Panc1 (cell line): ENCODE measurements around the gene HSPA5. TPM values are rescaled to one million over a fixed set of nuclear protein-coding genes. Genes with fewer than 3 reads are reported as not detected.
"Not testable (repeated sequence)": the region's sequence is repeated elsewhere in the genome, so short reads cannot be mapped to it uniquely, and the experiment has no call there.

Experiments
- ATAC-seq: fragments of 200-7000 bp; cut with Tn5 transposase; 2 replicates; pipeline ENCODE4 v1.9.1; 2020; ENCODE audit warnings: mild to moderate bottlenecking, moderate library complexity
- BruUV-seq: library from RNA; stranded (reverse); fragments of 400-500 nt; replicated peaks from 2 replicates; lab custom pipeline; 2021; lab: Mats Ljungman, UMichigan
- CTCF ChIA-PET: fragments of 300-600 bp; sonication (Branson Sonifier 250); formaldehyde crosslinking; loops from one replicate; lab custom pipeline; 2022; ENCODE audit warnings: antibody characterized with exemption; lab: Charles Lee
- POLR2A ChIA-PET: fragments of 300-600 bp; sonication (Branson Sonifier 250); formaldehyde crosslinking; loops from one replicate; lab custom pipeline; 2022; ENCODE audit warnings: antibody characterized with exemption; lab: Charles Lee
- DNase-seq: peaks from one replicate; pipeline ENCODE4 v3.0.0-alpha.2; 2010; ENCODE audit warnings: low read depth, low spot score
- H3K27ac ChIP-seq: 2 replicates; pipeline ENCODE4 v1.5.1; 2011; ENCODE audit warnings: mild to moderate bottlenecking, low read length, inconsistent platforms
- H3K27me3 ChIP-seq: fragments of 200-500 bp; sonication (Bioruptor generic); 2 replicates; pipeline ENCODE4 v1.6.0; 2014; ENCODE audit warnings: low read length, inconsistent platforms; ENCODE audit not compliant: control insufficient read depth, insufficient read depth
- H3K36me3 ChIP-seq: fragments of 200-500 bp; sonication (Bioruptor generic); 2 replicates; pipeline ENCODE4 v1.5.1; 2014; ENCODE audit warnings: inconsistent platforms, mild to moderate bottlenecking, low read length, moderate library complexity; ENCODE audit not compliant: control insufficient read depth, insufficient read depth
- H3K4me1 ChIP-seq: 2 replicates; pipeline ENCODE4 v1.5.1; 2011; ENCODE audit warnings: inconsistent platforms, mild to moderate bottlenecking, low read length, moderate library complexity; ENCODE audit not compliant: control insufficient read depth, insufficient read depth
- H3K4me3 ChIP-seq, 2 experiments: 2 replicates each; pipeline ENCODE4 v1.5.1; 2011 to 2012; ENCODE audit warnings: low read depth in 2 of 2, low read length in 2 of 2, mild to moderate bottlenecking in 2 of 2, inconsistent platforms in 1 of 2, moderate library complexity in 1 of 2
- H3K9me3 ChIP-seq: fragments of 200-500 bp; sonication (Bioruptor generic); 2 replicates; pipeline ENCODE4 v1.5.1; 2014; ENCODE audit warnings: low read depth, mild to moderate bottlenecking, inconsistent platforms, low read length, moderate library complexity; ENCODE audit not compliant: control insufficient read depth, insufficient read depth
- POLR2AphosphoS5 ChIP-seq: IDR thresholded peaks from 2 replicates; pipeline ENCODE4 v1.6.1; 2012; ENCODE audit warnings: mild to moderate bottlenecking, low read depth, low read length, moderate library complexity
- SIN3A ChIP-seq: IDR thresholded peaks from 2 replicates; pipeline ENCODE4 v1.6.1; 2012; ENCODE audit warnings: low read depth, mild to moderate bottlenecking, low read length, moderate library complexity, borderline replicate concordance; ENCODE audit not compliant: insufficient read depth
- TCF7L2 ChIP-seq: IDR thresholded peaks from 2 replicates; pipeline ENCODE4 v1.6.1; 2011; ENCODE audit warnings: mild to moderate bottlenecking, low read depth, low read length, inconsistent platforms
- in situ Hi-C: cut with HindIII; loops from 2 replicates; pipeline ENCODE4 v1.10.0; 2016; ENCODE audit warnings: low sequenced_read_pairs, low pct_unique_long_range_greater_than_20kb
- intact Hi-C: fragments of 100-400 bp; cut with micrococcal nuclease; formaldehyde crosslinking; loops from one replicate; pipeline ENCODE4 v1.10.0; 2022; ENCODE audit not compliant: unreplicated experiment
- total RNA-seq: library from RNA; stranded (reverse); gene quantifications from one replicate; pipeline ENCODE4 v1.2.1, GENCODE V29; 2021; ENCODE audit not compliant: unreplicated experiment
- TF ChIP-seq, protein P1 (sequence below): fragments of 450-650 bp; IDR thresholded peaks from 2 replicates; pipeline ENCODE4 v1.5.1; 2017; ENCODE audit warnings: mild to moderate bottlenecking
- TF ChIP-seq, protein P2 (sequence below), 2 experiments: IDR thresholded peaks; 2 replicates each; pipeline ENCODE4 v1.6.1; 2011 to 2012; ENCODE audit warnings: low read depth in 2 of 2, control low read depth in 1 of 2, low read length in 1 of 2, mild to moderate bottlenecking in 1 of 2, moderate library complexity in 1 of 2; ENCODE audit not compliant: insufficient read depth in 1 of 2

Gene HSPA5
- total RNA-seq, 1 experiment from 2014 or later, result 281 TPM

- ChIA-PET POLR2A (interaction anchor here (0.6 kb wide), 2 partner anchors 35 to 90 kb away, joined by 5 to 7 read pairs; no protein-coding TSS in a partner anchor), CTCF (no interaction called here)
- H3K4me3 ChIP-seq, result no peak overlapping the region
- in situ Hi-C loops (no loop called here), intact Hi-C loops (no loop called here)
- ATAC-seq, result no peak
- H3K9me3 ChIP-seq, result no peaks in the 10 kb centered on the region
- TF ChIP-seq SIN3A (no peak), POLR2AphosphoS5 (no peak), TCF7L2 (no peak)
- TF ChIP-seq, protein P1, sequence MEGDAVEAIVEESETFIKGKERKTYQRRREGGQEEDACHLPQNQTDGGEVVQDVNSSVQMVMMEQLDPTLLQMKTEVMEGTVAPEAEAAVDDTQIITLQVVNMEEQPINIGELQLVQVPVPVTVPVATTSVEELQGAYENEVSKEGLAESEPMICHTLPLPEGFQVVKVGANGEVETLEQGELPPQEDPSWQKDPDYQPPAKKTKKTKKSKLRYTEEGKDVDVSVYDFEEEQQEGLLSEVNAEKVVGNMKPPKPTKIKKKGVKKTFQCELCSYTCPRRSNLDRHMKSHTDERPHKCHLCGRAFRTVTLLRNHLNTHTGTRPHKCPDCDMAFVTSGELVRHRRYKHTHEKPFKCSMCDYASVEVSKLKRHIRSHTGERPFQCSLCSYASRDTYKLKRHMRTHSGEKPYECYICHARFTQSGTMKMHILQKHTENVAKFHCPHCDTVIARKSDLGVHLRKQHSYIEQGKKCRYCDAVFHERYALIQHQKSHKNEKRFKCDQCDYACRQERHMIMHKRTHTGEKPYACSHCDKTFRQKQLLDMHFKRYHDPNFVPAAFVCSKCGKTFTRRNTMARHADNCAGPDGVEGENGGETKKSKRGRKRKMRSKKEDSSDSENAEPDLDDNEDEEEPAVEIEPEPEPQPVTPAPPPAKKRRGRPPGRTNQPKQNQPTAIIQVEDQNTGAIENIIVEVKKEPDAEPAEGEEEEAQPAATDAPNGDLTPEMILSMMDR, result no peak
- TF ChIP-seq, protein P2, sequence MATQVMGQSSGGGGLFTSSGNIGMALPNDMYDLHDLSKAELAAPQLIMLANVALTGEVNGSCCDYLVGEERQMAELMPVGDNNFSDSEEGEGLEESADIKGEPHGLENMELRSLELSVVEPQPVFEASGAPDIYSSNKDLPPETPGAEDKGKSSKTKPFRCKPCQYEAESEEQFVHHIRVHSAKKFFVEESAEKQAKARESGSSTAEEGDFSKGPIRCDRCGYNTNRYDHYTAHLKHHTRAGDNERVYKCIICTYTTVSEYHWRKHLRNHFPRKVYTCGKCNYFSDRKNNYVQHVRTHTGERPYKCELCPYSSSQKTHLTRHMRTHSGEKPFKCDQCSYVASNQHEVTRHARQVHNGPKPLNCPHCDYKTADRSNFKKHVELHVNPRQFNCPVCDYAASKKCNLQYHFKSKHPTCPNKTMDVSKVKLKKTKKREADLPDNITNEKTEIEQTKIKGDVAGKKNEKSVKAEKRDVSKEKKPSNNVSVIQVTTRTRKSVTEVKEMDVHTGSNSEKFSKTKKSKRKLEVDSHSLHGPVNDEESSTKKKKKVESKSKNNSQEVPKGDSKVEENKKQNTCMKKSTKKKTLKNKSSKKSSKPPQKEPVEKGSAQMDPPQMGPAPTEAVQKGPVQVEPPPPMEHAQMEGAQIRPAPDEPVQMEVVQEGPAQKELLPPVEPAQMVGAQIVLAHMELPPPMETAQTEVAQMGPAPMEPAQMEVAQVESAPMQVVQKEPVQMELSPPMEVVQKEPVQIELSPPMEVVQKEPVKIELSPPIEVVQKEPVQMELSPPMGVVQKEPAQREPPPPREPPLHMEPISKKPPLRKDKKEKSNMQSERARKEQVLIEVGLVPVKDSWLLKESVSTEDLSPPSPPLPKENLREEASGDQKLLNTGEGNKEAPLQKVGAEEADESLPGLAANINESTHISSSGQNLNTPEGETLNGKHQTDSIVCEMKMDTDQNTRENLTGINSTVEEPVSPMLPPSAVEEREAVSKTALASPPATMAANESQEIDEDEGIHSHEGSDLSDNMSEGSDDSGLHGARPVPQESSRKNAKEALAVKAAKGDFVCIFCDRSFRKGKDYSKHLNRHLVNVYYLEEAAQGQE (IDR thresholded peaks at IDR 0.05; ENCODE audit: insufficient read depth in 1 of 2, low read depth in 2 of 2, low read length in 1 of 2), result no peak
- H3K27ac ChIP-seq, result no peak overlapping the region
- no peak for DNase-seq
- peaks cover 4% of the 10 kb centered on the region for H3K36me3 ChIP-seq
- BruUV-seq, result TSS peak; percentile 44
- no peaks in the 10 kb centered on the region for H3K27me3 ChIP-seq
- H3K4me1 ChIP-seq, result peaks cover 6% of the 10 kb centered on the region
Observed at GRCh38 chr9:125202846-125203618, 38.1 kb downstream of the HSPA5 start.

GRCh38 chr9:125200216-125201047 lies 40.7 kb downstream of the HSPA5 start, which contains the start of gene RABEPK:
Gene RABEPK (plus strand): TSS chr9:125200542. CDS start chr9:125203014, 2,472 bp downstream.
- CTCF ChIA-PET, result interaction anchor here (0.7 kb wide), 1 partner anchor 314 kb away, joined by 5 read pairs; no protein-coding TSS in a partner anchor
- peak within 1 kb of the TSS; percentile 93 for H3K27ac ChIP-seq
- ATAC-seq, result peak; percentile 99
- in situ Hi-C loops, result no loop called here
- DNase-seq, result peak; percentile 61
- TF ChIP-seq SIN3A, result peak; percentile 52; the same call in 1 of the 2 replicates
- no peak for TF ChIP-seq TCF7L2
- TF ChIP-seq, protein P1, result no peak
- peak; percentile 90 for TF ChIP-seq POLR2AphosphoS5
- TF ChIP-seq, protein P2 (IDR thresholded peaks at IDR 0.05; ENCODE audit: insufficient read depth in 1 of 2, low read depth in 2 of 2, low read length in 1 of 2), result no peak
- TSS peak; percentile 90 for BruUV-seq
- H3K4me3 ChIP-seq, result peak within 1 kb of the TSS; percentile 81 to 87
- peaks cover 6% of the 10 kb centered on the region for H3K4me1 ChIP-seq
- intact Hi-C loops, result no loop called here
- no peaks in the 10 kb centered on the region for H3K27me3 ChIP-seq
- no peaks in the 10 kb centered on the region for H3K9me3 ChIP-seq
- POLR2A ChIA-PET, result no interaction called here
- H3K36me3 ChIP-seq, result peaks cover 2% of the 10 kb centered on the region

- DNase-seq, H3K4me1 ChIP-seq, in situ Hi-C loops, H3K4me3 ChIP-seq, H3K36me3 ChIP-seq, BruUV-seq, POLR2A ChIA-PET, H3K27ac ChIP-seq, ATAC-seq, intact Hi-C loops, H3K9me3 ChIP-seq, CTCF ChIA-PET, H3K27me3 ChIP-seq: not testable (repeated sequence)
Observed at GRCh38 chr9:125195591-125195990, 45.6 kb downstream of the HSPA5 start.
